ENCODE results near the gene NUDT21. TPM values are rescaled to one million over a fixed set of nuclear protein-coding genes. Genes with fewer than 3 reads are reported as not detected.

Gene NUDT21
- total RNA-seq, 1 donor from 2014 or later, result 313 TPM

DNA sequence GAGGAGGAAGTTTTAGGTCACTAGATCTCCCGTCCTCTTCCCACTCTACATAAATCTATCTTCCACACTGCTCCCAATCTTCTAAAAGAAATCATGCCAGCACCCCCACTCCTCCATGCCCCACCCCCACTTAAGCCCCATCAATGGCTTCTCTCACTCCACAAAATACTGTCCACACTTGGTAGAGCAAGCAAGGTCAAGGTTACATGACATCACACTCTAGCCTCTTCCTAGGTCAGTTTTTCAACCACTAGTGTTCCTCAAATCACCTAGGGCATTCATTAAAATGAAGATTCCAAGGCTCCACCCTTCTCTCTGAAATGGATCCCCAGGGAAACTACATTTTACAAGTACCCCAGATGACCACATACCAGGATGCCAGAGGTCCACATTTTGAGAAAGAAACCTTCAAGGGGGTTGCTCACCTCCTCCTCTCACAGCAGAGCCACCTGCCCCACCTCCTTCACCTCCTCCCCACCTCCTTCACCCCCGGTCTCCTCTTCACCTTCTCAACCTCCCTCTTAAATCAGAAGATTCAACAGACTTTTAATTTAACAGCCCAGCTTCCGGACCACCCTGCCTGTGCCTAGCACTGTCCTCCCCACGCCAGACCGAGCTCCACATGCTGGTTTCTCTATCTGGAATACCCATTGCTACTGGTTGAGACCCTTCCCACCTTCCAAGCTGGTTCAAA, 29.0 kb downstream of the NUDT21 start:
- Mint-ChIP-seq H3K4me1 (ENCODE audit: low read depth) (peaks cover 35% of the 10 kb centered on the region), H3K27me3 (ENCODE audit: insufficient read depth) (peaks cover 4% of the 10 kb centered on the region), H3K36me3 (ENCODE audit: low read depth) (peaks cover 2% of the 10 kb centered on the region), H3K4me3 (no peak overlapping the region), H3K9me3 (no peaks in the 10 kb centered on the region), H3K27ac (no peak overlapping the region)
- intact Hi-C loops (cut with micrococcal nuclease), result no loop called here
- no peak for DNase-seq (ENCODE audit: low spot score)

DNA sequence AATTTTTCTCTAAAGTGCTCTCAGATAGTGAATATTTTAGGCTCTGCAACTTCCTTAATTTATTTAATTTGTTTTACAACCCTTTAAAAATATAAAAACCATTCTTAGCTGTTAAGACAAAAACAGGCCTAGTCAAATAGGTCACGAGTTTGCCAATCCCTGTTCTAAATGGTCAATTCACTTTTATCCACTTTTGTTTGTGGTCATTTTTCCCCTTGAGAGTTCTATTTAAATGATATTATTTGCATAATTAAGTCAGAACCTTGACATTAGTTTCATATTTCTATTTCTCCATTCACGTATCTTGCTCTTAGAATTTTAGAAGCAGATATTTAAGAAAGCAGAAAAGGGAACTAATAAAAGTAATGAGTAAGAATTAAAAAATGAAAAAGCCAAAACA, 29.8 kb downstream of the NUDT21 start:
- Mint-ChIP-seq H3K36me3 (ENCODE audit: low read depth) (peaks cover 2% of the 10 kb centered on the region), H3K9me3 (no peaks in the 10 kb centered on the region), H3K4me1 (ENCODE audit: low read depth) (peaks cover 33% of the 10 kb centered on the region), H3K27ac (no peak overlapping the region), H3K27me3 (ENCODE audit: insufficient read depth) (peaks cover 3% of the 10 kb centered on the region), H3K4me3 (no peak overlapping the region)
- intact Hi-C loops (cut with micrococcal nuclease), result no loop called here
- no peak for DNase-seq (ENCODE audit: low spot score)

- intact Hi-C loops (cut with micrococcal nuclease), result no loop called here
- DNase-seq (ENCODE audit: low spot score), result no peak
- H3K9me3 Mint-ChIP-seq, result no peaks in the 10 kb centered on the region
- no peaks in the 10 kb centered on the region for H3K27me3 Mint-ChIP-seq (ENCODE audit: insufficient read depth)
- no peak overlapping the region for H3K27ac Mint-ChIP-seq
- no peak overlapping the region for H3K4me3 Mint-ChIP-seq
- peaks cover 2% of the 10 kb centered on the region for H3K36me3 Mint-ChIP-seq (ENCODE audit: low read depth)
- H3K4me1 Mint-ChIP-seq (ENCODE audit: low read depth), result peaks cover 33% of the 10 kb centered on the region
Observed at GRCh38 chr16:56420613-56421012, 30.5 kb downstream of the NUDT21 start.

- DNase-seq (ENCODE audit: low spot score), result no peak
- Mint-ChIP-seq H3K27me3 (ENCODE audit: insufficient read depth) (no peaks in the 10 kb centered on the region), H3K4me3 (no peak overlapping the region), H3K4me1 (ENCODE audit: low read depth) (peaks cover 33% of the 10 kb centered on the region), H3K27ac (no peak overlapping the region), H3K9me3 (no peaks in the 10 kb centered on the region), H3K36me3 (ENCODE audit: low read depth) (peaks cover 2% of the 10 kb centered on the region)
- intact Hi-C loops (cut with micrococcal nuclease), result no loop called here
Observed at GRCh38 chr16:56419740-56420548, 31.2 kb downstream of the NUDT21 start.

DNA sequence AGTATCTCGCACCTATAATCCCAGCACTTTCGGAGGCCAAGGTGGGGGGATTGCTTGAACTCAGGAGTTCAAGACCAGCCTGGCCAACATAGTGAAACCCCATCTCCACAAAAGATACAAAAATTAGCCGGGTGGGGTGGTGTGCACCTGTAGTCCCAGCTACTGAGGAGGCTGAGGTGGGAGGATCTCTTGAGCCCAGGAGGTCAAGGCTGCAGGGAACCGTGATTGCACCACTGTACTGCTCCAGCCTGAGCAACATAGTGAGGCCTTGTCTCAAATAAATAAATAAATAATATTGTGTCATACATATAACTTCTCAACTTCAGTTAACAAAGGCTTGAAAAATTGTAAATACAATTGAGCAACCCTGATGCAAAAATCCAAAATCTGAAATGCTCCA, 34.0 kb downstream of the NUDT21 start:
- Mint-ChIP-seq H3K4me1 (ENCODE audit: low read depth) (peaks cover 9% of the 10 kb centered on the region), H3K4me3 (no peak overlapping the region)

DNA sequence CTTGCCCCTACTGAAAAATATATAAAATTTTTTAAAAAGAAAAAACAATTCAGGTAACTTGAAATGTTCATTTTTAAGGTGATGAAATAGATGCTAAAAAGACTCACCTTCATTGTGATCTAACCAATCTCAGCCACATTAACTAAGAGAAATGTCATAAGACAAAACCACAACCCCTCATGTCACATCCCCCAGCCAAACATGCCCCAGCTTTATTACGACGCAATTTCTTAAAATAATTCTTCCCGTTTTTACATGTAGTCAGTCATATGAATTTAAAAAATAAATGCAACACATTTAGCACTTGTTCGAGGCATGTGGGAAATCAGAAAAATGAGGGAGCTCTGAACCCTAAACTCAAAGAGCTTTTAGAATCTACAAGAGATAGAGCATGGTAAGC, 35.3 kb downstream of the NUDT21 start:
- DNase-seq (ENCODE audit: low spot score), result no peak
- H3K9me3 Mint-ChIP-seq, result no peaks in the 10 kb centered on the region
- no peak overlapping the region for H3K4me3 Mint-ChIP-seq
- no peak overlapping the region for H3K27ac Mint-ChIP-seq
- peaks cover 5% of the 10 kb centered on the region for H3K4me1 Mint-ChIP-seq (ENCODE audit: low read depth)
- H3K27me3 Mint-ChIP-seq (ENCODE audit: insufficient read depth), result no peaks in the 10 kb centered on the region
- intact Hi-C loops (cut with micrococcal nuclease), result no loop called here
- peaks cover 10% of the 10 kb centered on the region for H3K36me3 Mint-ChIP-seq (ENCODE audit: low read depth)

More for the DNA sequence above, 34.0 kb downstream of the NUDT21 start:
- no peak for DNase-seq (ENCODE audit: low spot score)
- intact Hi-C loops (cut with micrococcal nuclease), result no loop called here
- H3K36me3 Mint-ChIP-seq (ENCODE audit: low read depth), result peaks cover 8% of the 10 kb centered on the region
- H3K27ac Mint-ChIP-seq, result no peak overlapping the region
- no peaks in the 10 kb centered on the region for H3K9me3 Mint-ChIP-seq
- no peaks in the 10 kb centered on the region for H3K27me3 Mint-ChIP-seq (ENCODE audit: insufficient read depth)

DNA sequence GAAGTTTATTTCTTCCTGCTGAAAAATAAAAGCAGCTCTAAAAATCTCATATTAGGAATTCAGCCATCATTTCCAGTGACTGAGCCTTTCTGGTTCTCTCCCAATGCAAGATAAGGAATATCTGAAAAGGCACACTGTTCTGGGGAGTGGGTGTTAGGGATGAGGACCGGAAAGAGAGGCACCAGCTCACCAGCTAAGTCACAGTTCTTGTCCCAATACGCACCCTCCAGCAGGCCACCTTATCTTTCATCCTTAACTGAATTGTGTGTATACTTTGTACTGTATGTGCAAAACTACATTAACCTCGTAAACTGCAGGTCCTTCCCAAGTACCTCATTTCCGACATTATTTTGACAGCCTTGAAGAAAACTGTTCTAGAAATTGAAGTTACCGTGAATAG, 36.8 kb downstream of the NUDT21 start:
- Mint-ChIP-seq H3K27me3 (ENCODE audit: insufficient read depth) (no peaks in the 10 kb centered on the region), H3K27ac (no peak overlapping the region), H3K4me3 (no peak overlapping the region), H3K4me1 (ENCODE audit: low read depth) (peaks cover 5% of the 10 kb centered on the region), H3K9me3 (no peaks in the 10 kb centered on the region), H3K36me3 (ENCODE audit: low read depth) (peaks cover 10% of the 10 kb centered on the region)
- intact Hi-C loops (cut with micrococcal nuclease), result no loop called here
- DNase-seq (ENCODE audit: low spot score), result no peak

DNA sequence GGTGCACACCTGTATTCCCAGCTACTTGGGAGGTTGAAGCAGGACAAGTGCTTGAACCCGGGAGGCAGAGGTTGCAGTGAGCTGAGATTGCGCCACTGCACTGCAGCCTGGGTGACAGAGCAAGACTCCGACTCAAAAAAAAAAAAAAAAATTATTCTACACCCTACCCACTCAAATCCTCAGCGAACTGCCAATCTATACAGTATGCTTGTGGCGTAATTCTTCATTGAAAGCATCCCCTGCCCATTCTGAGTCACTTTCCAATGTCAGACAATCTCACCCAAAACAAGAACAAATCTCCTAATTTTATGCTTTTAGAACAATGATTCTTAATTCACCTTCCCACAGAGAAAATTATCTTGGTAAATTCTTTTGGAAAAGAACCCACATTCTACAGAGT, 37.8 kb downstream of the NUDT21 start:
- Mint-ChIP-seq H3K27ac (no peak overlapping the region), H3K36me3 (ENCODE audit: low read depth) (peaks cover 14% of the 10 kb centered on the region), H3K4me1 (ENCODE audit: low read depth) (peaks cover 5% of the 10 kb centered on the region), H3K9me3 (no peaks in the 10 kb centered on the region), H3K27me3 (ENCODE audit: insufficient read depth) (no peaks in the 10 kb centered on the region), H3K4me3 (no peak overlapping the region)
- DNase-seq (ENCODE audit: low spot score), result no peak
- intact Hi-C loops (cut with micrococcal nuclease), result no loop called here

DNA sequence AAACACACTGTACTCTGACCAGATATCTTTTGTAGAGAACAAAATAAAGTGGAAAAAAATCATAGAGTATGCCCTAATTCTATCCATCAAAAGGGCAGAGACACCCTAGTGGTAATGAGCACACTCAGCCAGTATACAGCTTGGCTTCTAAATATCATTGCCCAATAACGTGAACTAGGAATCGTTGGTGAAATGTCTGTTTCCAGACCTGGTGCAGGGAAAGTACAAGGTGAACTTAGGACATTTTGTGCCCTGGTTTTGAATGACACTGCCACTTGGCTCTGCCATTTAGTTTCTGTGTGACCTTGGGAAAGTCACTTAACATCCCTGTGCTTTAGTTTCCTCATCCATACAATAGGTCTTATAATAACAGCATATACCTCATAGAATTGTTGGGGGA, 39.5 kb downstream of the NUDT21 start:
- Mint-ChIP-seq H3K27ac (no peak overlapping the region), H3K4me3 (no peak overlapping the region), H3K4me1 (ENCODE audit: low read depth) (peaks cover 5% of the 10 kb centered on the region), H3K36me3 (ENCODE audit: low read depth) (peaks cover 16% of the 10 kb centered on the region), H3K27me3 (ENCODE audit: insufficient read depth) (no peaks in the 10 kb centered on the region), H3K9me3 (no peaks in the 10 kb centered on the region)
- no peak for DNase-seq (ENCODE audit: low spot score)
- intact Hi-C loops (cut with micrococcal nuclease), result no loop called here

DNA sequence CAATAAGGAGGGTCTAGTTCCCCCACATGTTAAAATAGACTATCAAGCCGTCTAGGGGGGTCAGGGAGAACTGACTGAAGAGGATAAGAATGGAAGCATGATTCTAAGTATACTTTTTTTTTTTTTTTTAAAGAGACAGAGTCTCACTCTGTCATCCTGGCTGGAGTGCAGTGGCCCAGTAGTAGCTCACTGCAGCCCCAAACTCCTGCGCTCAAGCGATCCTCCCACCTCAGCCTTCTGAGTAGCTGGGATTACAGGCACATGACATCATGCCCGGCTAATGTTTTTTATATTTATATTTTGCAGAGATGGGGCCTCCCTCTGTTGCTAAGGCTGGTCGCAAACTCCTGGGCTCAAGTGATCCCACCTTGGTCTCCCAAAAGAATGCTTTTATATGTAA, 40.0 kb downstream of the NUDT21 start:
- no peaks in the 10 kb centered on the region for H3K27me3 Mint-ChIP-seq (ENCODE audit: insufficient read depth)
- no peaks in the 10 kb centered on the region for H3K9me3 Mint-ChIP-seq
- no peak overlapping the region for H3K27ac Mint-ChIP-seq
- no peak overlapping the region for H3K4me3 Mint-ChIP-seq
- peaks cover 16% of the 10 kb centered on the region for H3K36me3 Mint-ChIP-seq (ENCODE audit: low read depth)
- no peak for DNase-seq (ENCODE audit: low spot score)
- peaks cover 5% of the 10 kb centered on the region for H3K4me1 Mint-ChIP-seq (ENCODE audit: low read depth)
- intact Hi-C loops (cut with micrococcal nuclease), result no loop called here

DNA sequence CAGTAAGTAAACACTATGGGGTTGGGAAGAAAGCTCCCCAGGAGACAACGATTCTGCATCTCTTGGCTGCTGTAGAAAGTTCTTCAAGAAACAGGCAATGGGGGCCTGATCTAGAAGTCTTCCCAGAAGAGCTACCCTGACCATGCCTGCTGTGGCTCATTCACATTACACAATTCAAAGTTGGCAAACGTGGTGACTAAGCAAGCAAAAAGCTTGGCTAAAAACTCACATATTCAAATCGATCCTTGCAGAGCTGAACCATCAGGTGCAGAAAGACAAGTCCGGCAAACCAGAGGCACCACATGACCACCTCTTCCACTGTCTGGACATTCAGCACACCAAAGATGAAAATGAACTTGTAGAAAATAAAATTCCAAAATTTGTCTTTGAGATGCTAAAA, 41.9 kb downstream of the NUDT21 start:
- no peak for DNase-seq (ENCODE audit: low spot score)
- Mint-ChIP-seq H3K27me3 (ENCODE audit: insufficient read depth) (no peaks in the 10 kb centered on the region), H3K36me3 (ENCODE audit: low read depth) (peaks cover 14% of the 10 kb centered on the region), H3K27ac (no peak overlapping the region), H3K9me3 (no peaks in the 10 kb centered on the region), H3K4me3 (no peak overlapping the region), H3K4me1 (ENCODE audit: low read depth) (no peaks in the 10 kb centered on the region)
- intact Hi-C loops (cut with micrococcal nuclease), result no loop called here

GRCh38 chr16:56408379-56409098, 42.6 kb downstream of the NUDT21 start:
- DNase-seq (ENCODE audit: low spot score), result no peak
- Mint-ChIP-seq H3K4me1 (ENCODE audit: low read depth) (no peaks in the 10 kb centered on the region), H3K9me3 (no peaks in the 10 kb centered on the region), H3K36me3 (ENCODE audit: low read depth) (peaks cover 10% of the 10 kb centered on the region), H3K27ac (no peak overlapping the region), H3K27me3 (ENCODE audit: insufficient read depth) (no peaks in the 10 kb centered on the region), H3K4me3 (no peak overlapping the region)
- intact Hi-C loops (cut with micrococcal nuclease), result no loop called here

All from activated T-helper 1 cell treated with anti-CD3 and anti-CD28 coated beads, Interleukin-12 subunit alpha, Interleukin-12 subunit beta, Interleukin-2, Interleukin-4 antibody, amounts not matched to agents 30 ng/mL and 10 ng/mL and 1 ng/mL, durations not matched to agents 14 hours and 24 hours and 36 hours (primary cell).